Epithelial cell of esophagus (primary cell): ENCODE data around the gene PIK3R6.
A peak's percentile ranks its signal among the peaks of the same experiment; 100 is the strongest.

Experiments used
- DNase-seq: peaks from one replicate; pipeline ENCODE4 v3.0.0; 2010; ENCODE audit warnings: low read depth
- H3K4me3 ChIP-seq: 2 replicates; pipeline ENCODE4 v1.5.1; 2011; ENCODE audit warnings: mild to moderate bottlenecking, low read length, control low read depth
- TF ChIP-seq, protein P1 (sequence below): IDR thresholded peaks from 2 replicates; pipeline ENCODE4 v1.5.1; 2011; ENCODE audit warnings: low read depth, mild to moderate bottlenecking, low read length, control low read depth, inconsistent platforms; ENCODE audit not compliant: insufficient read depth; ENCODE audit errors: missing control alignments

Gene PIK3R6

DNA sequence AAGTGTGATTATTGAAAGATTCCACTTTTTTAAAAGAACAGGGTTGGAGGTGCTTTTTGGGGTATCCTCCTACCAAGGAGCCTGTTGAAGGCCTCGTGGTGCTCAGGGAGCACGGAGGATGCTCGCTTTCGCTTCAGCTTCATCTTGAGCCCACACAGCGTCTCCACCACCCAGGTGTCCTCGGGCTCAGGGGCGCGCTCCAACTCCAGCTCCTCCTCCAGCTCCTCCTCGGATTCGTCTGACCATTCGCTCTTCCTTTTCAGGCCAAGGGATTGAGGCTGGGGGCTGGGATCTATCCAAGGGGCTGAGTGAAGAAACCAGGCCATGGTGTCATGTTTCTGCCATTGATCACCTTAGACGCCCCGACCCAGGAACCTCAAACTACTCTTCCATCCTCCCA, 110.3 kb downstream of the PIK3R6 start:
- H3K4me3 ChIP-seq, result no peak overlapping the region
- DNase-seq, result no peak
- TF ChIP-seq, protein P1, sequence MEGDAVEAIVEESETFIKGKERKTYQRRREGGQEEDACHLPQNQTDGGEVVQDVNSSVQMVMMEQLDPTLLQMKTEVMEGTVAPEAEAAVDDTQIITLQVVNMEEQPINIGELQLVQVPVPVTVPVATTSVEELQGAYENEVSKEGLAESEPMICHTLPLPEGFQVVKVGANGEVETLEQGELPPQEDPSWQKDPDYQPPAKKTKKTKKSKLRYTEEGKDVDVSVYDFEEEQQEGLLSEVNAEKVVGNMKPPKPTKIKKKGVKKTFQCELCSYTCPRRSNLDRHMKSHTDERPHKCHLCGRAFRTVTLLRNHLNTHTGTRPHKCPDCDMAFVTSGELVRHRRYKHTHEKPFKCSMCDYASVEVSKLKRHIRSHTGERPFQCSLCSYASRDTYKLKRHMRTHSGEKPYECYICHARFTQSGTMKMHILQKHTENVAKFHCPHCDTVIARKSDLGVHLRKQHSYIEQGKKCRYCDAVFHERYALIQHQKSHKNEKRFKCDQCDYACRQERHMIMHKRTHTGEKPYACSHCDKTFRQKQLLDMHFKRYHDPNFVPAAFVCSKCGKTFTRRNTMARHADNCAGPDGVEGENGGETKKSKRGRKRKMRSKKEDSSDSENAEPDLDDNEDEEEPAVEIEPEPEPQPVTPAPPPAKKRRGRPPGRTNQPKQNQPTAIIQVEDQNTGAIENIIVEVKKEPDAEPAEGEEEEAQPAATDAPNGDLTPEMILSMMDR, result no peak

DNA sequence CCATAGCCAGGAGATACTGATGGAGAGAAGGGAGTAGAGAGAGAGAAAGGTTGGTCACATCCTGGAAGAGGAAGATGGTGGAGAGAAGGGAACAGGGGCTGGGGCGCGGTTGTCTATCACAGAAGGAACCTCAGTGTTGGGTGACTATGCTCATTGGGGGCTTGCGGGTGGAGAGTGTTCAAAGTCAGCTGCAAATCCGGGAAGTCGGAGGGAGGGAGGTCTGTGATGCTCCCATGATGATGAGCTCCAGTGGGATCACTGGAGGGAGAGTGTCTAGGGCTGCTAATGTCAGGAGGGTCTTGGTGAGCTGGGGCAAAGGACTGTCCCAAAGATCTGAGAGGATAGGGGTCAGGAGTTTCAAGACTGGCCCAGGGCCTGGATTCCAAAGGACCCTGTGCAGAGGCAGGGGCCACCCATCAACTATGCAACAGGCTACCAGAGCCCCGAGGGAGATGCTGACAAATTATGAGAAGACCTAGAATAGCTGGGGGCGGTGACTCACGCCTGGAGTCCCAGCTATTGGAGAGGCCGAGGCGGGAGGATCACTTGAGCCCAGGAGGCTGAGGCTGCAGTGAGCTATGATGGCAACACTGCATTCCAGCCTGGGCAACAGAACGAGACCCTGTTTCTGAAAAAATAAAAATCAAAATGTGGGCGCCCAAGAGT, 111.8 kb downstream of the PIK3R6 start:
- H3K4me3 ChIP-seq, result no peak overlapping the region
- DNase-seq, result no peak
- TF ChIP-seq, protein P1, result no peak

DNA sequence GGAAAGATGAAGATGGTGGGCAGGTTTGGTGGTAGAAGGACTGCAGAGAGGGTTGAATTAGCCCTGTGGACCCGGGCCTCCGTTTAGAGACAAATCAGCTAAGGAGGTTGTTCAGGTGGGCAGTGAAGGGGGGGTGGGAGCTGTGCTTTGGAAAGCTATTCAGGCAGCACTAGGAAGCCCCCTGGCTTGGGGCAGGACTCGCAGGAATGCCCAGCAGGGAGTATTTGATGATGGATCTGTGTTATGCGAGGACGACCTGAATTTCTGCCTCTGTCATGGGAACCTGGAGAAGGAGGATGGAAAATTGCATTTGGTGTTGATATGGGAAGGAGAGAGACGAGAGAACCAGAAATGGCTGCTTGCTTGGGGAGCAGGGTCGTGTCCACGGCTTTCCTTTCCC, 112.6 kb downstream of the PIK3R6 start:
- TF ChIP-seq, protein P1, result no peak
- DNase-seq, result no peak
- no peak overlapping the region for H3K4me3 ChIP-seq

DNA sequence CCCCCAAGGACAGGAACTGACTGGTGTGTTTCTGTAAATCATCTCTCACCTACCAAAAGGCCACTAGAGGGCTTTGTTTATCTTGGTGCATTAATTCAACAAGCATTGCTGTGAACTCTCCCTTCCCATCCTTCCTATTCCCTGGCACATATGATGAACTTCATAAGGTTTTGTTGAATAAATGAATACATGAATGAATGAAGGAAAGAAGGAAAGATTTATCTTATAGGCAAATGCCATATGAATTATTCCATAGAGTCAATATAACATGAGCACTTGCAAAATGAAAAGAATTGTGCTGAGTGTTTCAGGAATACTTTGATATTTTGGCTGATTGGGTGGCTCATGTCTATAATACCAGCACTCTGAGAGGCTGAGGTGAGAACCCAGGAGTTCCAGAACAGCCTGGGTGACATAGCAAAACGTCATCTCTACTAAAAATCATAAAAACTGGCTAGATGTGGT, 113.5 kb downstream of the PIK3R6 start:
- DNase-seq, result peak; percentile 43
- H3K4me3 ChIP-seq, result no peak overlapping the region
- TF ChIP-seq, protein P1, result peak; percentile 53

DNA sequence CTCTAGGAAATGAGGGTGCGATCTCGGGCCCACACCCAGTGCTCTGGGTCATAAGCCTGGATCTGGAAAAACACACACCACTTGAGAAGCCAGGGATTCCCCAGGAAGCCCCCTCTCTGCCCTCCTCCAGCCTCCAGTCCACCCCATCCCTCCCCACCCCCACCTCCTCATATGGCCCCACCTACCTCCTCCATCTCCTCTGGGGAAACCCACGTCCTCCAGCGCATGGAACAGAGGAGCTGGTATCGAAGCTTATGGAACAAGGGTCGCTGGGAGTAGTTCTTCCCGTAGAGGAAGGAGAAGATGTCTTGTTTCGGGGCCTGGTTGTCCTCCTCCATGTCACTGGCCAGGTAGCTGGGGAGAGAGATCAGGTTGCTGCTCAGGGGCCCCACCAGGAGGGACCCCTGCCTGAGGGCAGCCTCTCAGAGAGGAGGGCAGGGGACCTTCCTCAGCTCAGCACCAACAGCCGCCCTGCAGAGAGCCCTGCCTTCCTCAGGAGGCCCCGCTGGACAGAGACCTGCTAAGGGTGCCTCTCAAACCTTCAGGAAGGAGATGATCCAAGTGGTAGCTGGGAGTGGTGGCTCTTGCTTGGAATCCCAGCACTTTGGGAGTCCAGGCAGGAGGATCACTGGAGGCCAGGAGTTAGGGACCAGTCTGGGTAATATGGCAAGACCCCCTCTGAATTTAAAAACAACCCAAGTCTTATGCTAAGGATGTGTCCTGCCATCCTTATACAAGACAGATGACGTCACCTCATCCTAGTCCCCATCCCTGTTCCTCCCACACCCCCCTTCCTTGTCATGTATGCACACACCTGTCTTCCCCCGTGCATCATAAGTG, 114.1 kb downstream of the PIK3R6 start:
- no peak overlapping the region for H3K4me3 ChIP-seq
- TF ChIP-seq, protein P1, result no peak

More for the DNA sequence above, 114.1 kb downstream of the PIK3R6 start:
- no peak for DNase-seq
